DMS53 (cell line): Measurements from ENCODE around the gene UBTD1.
"Not testable (repeated sequence)": the region's sequence is repeated elsewhere in the genome, so short reads cannot be mapped to it uniquely, and the experiment has no call there.

Experiments
- DNase-seq: peaks from one replicate; lab custom pipeline; 2025; lab: John Stamatoyannopoulos, UW

UBTD1 gene

DNA sequence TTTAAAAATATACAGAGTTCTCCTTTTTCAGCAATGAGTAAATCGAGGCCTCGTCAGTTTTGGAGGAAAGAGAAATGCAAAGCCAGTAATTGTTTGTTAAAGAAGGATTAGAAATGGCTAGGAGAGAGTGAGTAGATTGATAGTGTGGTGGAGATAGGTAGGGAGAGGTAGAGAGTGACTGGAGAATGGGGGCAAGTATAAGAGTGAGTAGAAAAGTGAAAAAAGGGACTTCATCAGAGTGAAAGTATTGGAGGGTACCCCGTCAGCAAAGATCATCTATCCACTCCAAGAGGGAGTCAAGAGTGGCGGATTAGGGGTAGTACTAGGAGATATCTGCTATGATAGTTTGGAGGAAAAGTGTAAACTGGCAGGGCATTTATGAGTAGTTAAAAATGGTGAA, 64.6 kb downstream of the UBTD1 start:
- no peak for DNase-seq

- no peak for DNase-seq
Observed at GRCh38 chr10:97564776-97565175, 66.1 kb downstream of the UBTD1 start.

- DNase-seq = no peak
Observed at GRCh38 chr10:97566336-97566996, 67.7 kb downstream of the UBTD1 start.

GRCh38 chr10:97567891-97568290, 69.2 kb downstream of the UBTD1 start:
- DNase-seq = no peak

- no peak for DNase-seq
Observed at GRCh38 chr10:97570146-97570788, 71.5 kb downstream of the UBTD1 start.

DNA sequence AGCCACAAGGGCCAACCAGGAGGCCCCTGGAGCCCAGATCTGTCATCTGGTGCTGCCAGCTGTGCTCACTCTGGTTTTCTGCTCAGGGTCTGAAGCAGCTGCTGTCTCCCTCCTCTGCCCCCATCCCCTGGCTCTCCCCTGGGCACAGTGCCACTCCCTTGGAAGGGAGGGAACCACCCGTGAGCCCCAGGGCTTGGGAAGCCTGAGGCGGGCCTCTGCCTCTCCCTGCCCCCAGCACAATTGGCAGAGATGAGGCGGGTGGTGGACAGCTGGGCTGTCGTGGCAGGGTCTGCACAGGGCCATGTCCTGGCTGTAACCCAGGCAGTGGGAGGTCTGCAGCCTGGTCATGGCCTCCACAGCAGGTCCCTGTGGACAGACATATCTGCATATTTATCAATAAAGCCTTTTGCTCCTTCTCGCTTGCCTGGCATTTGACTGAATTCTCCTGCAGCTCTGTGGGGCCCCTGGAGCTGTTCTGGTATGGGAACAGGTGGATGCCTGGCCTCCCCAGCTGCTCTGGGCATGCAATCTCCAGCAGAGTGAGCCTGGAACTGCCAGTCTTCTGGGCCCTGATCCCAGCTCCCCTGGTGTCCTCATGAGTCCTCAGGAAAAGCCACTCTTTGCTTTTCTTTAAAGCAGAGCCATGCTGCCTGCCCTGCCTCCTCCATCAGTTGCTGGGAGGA, 72.2 kb downstream of the UBTD1 start:
- no peak for DNase-seq

DNA sequence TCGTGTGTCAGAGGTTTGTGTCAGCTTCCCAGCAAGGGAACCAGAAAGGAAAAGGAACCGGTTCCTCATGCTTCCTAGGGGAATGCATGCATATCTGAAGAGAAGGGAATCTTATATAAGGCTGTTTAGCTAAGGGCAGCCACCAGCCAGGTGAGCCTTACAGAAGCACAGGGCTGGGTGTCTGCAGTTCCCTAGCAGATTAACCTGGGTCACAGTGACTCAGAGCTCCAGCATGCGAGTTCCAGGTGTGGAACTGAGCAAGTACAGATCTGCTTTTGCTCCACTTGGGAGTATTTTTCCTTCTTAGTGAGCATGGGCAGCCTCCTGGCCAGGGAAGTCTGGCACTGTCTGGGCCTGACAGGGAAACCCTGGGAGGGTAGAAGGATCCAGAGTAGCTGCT, 72.9 kb downstream of the UBTD1 start:
- DNase-seq = peak; percentile 46

DNA sequence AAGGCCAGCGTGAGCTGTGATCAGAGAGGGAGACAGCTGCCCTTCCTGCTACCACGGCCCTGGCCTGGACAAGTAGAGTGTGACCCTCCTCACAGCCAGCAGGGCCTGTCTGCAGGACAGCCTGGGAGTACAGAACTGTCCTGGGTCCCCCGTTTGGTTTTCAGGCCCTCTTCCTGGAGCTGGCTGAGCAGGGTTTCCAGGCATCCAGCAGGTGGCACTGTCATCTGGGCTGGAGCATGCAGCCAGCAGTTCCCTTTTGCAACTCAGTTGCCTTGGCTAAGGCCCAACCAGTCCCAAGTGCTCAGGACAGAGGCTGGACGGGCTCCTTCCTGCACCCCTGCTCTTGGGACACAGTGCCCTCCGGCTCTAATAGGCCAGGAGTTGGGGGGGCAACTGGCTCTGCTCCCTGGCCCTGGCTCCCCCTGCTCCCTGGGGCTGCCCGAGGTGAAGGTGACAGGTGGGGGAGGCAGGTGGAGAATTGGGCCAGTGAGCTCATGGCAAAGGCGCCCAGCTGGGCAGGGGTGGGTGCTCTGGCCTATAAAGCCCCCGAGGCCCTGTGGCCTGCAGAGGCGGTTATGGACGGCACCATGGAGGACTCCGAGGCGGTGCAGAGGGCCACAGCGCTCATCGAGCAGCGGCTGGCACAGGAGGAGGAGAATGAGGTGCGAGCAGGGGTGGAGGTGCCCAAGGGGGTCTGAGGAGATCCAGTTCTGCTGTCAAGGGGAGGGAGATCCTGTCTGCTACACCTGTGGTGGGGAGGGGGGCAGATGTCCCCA, 73.7 kb downstream of the UBTD1 start, which contains the start of gene ANKRD2:
Gene ANKRD2 (plus strand): TSS at position 566 of the 776 bp plus-strand sequence. CDS start 10 bp downstream, at position 576.
- DNase-seq = peak; percentile 91

DNA sequence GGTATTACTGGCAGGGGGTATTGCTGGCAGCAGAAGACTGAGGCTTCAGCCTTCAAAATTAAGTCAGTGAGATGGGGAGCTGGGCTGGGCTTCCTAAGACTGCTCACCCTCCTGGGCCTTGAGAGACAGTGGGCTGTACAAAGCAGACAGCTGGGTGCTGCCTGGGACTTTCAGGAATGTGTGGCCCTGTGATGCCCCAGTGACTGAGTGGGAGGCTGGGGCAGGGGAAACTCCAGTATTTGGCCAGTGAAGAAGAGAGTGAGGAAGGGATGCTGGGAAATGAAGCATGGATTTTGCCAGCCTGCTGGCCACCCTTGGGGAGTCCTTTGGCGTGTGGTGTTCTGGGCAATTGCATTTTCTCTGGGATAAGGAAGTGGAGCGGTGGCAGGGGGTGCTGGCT, 74.3 kb downstream of the UBTD1 start:
- DNase-seq = no peak

DNA sequence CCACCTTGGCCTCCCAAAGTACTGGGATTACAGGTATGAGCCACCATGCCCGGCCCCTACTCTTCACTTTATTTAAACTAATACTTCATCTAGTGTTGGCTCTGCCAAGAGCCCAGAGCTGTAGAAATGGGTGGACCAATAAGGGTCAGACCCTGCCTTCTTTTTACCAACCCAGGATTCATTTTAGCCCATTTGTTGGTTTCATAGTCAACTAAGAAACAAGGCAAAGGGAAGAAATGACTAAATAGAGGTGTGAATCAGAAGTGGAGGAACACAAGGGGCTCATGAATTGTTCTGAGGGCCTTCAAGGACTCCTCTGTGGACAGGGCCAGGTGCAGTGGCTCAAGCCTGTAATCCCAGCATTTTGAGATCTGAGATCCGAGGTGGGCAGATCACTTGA, 74.9 kb downstream of the UBTD1 start:
- DNase-seq = no peak

DNA sequence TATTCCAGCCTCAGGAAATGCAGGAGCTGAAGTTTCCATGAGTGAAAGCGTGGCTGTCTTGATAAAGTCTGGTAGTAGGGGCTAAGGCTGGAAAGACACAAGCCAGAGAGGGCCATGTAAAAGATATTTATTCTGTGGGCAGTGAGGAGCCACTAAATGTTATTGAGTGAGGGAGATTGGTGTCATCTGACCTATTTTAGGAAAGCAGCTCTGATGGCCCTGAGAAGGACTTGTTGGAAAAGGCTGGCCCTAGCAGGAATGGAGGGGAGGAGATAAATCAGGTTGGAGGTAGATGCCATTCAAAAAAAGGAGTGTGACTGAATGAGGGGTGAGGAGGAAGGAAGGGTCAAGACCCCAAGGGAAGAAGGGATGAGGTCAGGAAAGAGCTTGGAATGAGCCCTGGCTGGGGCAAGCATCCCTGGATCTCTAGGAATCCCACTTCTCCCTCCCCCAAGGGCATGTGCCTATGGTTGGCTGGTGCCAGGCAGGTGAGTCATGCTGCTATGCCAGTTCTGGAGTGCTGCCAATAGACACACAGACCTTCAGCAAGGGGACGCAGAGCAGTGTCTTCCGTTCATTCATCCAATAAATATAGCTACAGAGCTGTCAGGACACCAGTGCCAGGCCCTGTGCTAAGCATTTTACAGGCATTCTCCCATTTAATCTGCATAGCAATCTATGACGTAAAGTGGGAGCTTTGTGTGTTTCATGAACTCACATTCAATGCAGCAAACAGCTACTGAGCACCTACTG, 75.8 kb downstream of the UBTD1 start:
- peak; percentile 99 for DNase-seq

- peak; percentile 65 for DNase-seq
Observed at GRCh38 chr10:97575127-97575668, 76.5 kb downstream of the UBTD1 start.

DNA sequence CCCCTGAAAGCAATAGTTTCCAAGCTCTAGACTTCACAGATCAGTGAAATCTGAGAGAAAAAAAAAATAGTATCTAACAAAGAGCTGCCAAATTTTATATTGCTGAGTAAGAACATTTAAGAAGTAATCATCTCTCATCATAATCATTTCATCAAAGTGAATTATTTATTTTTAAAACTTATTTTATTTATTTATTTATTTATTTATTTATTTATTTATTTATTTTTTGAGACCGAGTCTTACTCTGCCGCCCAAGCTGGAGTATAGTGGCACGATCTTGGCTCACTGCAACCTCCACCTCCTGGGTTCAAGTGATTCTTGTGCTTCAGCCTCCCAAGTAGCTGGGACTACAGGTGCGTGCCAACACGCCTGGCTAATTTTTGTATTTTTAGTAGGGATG, 77.8 kb downstream of the UBTD1 start:
- DNase-seq = not testable (repeated sequence)

- DNase-seq = no peak
Observed at GRCh38 chr10:97577701-97578100, 79.0 kb downstream of the UBTD1 start.

DNA sequence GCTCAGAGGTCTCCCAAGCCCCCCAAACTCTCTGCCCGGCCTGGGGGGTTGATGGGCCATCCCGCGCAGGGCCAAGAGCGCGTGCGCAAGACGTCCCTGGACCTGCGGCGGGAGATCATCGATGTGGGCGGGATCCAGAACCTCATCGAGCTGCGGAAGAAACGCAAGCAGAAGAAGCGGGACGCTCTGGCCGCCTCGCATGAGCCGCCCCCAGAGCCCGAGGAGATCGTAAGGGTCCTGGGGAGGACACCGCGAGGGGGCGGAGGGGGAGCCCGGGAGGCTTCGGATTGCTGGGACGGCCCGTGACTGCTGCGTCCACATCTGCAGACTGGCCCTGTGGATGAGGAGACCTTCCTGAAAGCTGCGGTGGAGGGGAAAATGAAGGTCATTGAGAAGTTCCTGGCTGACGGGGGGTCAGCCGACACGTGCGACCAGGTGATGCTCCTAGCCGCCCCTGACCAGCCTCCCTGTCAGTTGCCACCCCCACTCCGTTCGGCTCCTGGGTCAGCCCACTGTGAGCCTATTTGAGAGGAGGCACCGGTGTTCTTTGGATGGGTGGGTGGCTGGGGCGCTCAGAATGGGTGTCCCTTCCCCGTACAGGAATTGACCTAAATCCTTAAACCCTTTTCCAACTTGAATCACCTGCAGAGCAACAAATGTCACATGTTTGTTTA, 79.6 kb downstream of the UBTD1 start:
- no peak for DNase-seq

- no peak for DNase-seq
Observed at GRCh38 chr10:97580421-97581367, 82.0 kb downstream of the UBTD1 start.

- no peak for DNase-seq
Observed at GRCh38 chr10:97582169-97582568, 83.4 kb downstream of the UBTD1 start.

- no peak for DNase-seq
Observed at GRCh38 chr10:97583476-97583875, 84.8 kb downstream of the UBTD1 start.

DNA sequence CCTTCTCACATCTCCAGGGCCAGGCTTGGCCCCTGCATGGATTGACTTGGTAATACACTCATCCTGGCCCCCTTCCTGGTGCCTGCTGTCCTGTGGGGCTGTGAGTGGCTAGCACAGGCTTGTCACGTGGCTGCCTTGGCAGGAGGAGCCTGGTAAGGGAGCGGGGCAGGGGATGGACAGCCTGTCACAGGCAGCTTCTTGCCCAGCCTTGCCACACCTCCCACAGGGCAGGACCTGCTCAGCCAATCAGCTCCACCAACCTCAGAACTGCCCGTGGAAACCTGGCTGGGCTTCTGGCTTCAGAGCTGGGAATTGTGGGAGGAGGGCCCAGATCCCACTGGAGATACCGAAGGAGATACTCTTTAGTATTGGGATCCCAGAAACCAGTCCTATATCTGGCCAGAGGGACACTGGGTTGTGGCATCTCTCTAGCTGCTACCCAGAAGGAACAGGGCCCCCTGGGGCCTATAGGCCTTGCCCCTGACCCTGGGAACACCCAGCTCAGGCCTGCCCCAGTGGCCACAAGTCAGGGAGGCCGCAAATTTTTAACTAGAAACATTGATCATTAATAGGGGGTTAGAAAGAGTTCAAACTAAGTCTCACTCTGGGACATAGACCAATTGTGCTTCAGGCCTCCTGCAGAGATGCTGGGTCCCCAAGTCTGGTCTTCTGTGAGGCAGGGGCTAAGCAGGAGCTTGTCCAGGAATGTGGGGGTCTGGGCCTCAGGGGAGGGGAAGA, 85.5 kb downstream of the UBTD1 start, which contains the start of gene HOGA1:
Gene HOGA1 (plus strand): TSS at position 330 of the 738 bp plus-strand sequence. CDS start 315 bp downstream, at position 645.
- DNase-seq = peak; percentile 69
